Suppressor macrophage (primary cell): ENCODE measurements around the gene PRIM1.
A peak's percentile ranks its signal among the peaks of the same experiment; 100 is the strongest.
"Not testable (repeated sequence)": the region's sequence is repeated elsewhere in the genome, so short reads cannot be mapped to it uniquely, and the experiment has no call there.

ENCODE experiments used
- DNase-seq, 4 experiments: peaks; one replicate each; pipeline ENCODE4 v3.0.0-alpha.2; 2020 to 2022

PRIM1 gene

DNA sequence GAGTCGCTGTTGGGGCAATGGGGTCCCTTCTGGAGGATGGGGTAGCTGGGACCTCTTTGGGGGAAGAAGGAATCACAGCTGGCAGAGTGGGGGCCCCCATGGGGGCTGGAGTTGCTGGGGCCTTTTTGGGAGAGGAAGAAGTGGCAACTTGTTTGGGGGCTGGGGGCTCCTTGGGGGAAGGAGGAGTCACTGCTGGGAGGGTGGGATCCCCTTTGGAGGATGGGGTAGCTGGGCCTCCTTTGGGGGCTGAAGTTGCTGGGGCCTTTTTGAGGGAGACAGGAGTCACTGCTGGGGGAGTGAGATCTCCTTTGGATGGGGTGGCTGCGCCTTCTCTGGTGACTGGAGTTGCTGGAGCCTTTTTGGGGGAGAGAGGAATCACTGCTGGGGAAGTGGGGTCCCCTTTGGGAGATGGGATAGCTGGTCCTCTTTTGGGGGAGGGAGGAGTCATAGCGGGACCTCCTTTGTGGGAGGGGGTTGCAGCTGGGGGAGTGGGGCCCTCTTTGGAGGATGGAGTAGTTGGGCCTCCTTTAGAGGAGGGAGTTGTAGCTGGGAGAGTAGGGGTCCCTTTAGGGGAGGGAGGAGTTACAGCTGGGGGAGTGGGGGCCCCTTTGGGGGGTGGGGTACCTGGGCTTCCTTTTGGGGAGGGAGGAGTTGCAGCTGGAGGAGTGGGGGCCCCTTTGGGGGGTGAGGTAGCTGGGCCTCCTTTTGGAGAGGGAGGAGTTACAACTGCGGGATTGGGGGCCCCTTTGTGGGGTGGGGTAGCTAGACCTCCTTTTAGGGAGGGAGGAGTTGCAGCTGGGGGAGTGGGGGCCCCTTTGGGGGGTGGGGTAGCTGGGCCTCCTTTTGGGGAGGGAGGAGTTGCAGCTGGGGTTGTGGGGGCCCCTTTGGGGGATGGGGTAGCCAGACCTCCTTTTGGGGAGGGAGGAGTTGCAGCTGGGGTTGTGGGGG lies 34.9 kb downstream of the PRIM1 start:
- no peak for DNase-seq

DNA sequence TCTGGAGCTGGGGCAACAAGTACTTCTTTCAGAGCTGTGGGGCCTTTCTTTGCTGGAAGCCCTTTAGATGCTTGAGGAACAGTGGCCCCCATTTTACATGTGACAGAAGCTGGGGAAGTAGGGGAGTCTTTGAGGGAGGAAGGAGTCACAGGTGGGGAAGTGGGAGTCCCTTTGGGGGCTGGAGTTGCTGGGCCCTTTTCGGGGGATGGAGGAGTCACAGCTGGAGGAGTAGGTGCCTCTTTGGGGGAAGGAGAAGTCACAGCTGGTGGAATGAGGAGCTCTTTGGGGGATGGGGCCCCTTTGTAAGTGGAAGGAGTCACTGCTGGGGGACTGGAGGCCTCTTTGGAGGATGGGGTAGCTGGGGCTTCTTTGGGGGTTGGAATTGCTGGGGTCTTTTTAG lies 35.7 kb downstream of the PRIM1 start:
- peak in 2 of 4 experiments; percentile 8 to 18 for DNase-seq

DNA sequence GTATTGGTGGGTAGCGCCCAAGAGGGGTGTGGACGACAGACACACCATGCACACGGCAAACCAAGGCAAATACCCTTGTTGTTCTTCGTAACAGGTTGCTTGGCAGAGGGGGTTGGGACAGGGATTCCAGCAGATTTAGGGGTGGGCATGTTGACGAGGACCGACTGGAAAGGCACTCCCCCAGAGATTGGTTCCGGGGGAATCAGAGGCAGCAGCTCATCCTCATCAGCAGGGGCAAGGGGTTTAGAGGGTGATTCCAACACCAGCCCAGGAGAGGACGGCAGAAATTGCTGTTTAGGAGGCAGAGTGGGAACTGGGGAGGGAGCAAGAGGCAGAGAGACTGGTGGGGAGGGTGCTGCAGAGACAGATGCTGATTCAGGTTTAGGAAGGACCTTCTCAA lies 36.3 kb downstream of the PRIM1 start:
- no peak for DNase-seq

DNA sequence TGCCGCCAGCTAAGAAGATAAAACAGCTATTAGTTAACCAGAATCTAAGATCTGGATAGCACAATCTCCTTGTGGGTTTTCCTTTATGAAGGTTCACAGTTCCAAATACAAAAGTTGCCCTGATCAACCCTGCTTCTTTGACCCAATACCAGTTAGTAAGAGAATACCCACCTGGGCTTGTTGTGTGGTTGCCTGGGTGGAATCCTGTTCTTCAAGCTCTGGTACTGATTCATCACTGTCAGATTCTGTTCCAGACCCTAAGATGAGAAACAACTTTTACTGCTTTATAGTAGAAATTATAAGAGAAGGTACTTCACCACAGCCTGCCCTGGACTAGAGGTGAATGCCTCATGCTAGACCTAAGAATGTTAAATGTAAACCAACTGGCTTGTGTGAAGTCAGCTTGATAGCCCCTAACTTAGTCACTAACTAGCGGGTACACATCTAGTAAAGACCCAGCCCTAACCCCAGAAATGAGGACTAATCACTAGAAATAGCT lies 37.6 kb downstream of the PRIM1 start:
- DNase-seq: no peak

DNA sequence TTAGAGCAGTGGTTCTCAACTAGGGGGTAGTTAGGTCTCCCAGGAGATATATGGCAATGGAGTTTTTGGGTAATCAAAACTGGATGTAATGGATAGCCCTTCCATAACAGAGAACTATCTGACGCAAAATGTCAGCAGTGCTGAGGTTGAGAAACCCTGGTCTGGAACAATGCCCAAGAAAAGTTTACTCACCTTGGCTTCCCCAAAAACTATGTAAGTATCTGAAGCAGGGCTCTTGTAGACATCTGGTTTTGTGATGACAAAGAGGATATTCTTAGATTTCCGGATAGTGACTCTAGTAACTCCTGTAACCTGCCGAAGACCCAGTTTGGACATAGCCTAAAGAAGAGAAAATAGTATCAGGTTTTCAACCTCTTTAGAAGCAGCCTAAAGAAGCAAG lies 38.8 kb downstream of the PRIM1 start:
- peak in 3 of 4 experiments; percentile 23 to 47 (median 29) for DNase-seq

DNA sequence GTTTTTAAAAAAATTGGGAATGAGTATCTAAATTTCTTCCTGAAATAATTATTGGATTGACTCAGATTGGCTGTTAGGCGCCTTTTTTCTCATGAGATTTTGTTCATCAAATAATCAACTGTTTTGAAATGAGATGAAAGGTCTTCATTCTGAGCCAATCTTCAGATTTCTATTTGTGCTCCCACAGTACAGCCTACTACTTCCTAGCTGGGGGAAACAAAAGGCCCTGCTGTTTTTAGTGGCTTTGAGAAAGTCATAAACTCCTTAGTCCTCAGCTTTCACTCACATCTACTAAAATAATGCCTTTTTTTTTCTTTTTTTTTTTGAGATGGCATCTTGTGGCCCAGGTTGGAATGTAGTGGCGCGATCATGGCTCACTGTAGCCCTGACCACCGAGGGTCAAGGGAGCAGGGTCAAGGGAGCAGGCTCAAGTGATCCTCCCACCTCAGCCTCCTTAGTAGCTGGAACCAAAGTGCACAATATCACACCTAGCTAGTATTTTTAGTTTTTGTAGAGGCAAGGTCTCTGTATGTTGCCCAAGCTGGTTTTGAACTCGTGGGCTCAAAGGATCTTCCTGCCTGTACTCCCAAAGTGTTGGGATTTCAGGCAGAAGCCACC lies 42.3 kb downstream of the PRIM1 start:
- peak in 3 of 4 experiments; percentile 35 to 54 (median 53) for DNase-seq

DNA sequence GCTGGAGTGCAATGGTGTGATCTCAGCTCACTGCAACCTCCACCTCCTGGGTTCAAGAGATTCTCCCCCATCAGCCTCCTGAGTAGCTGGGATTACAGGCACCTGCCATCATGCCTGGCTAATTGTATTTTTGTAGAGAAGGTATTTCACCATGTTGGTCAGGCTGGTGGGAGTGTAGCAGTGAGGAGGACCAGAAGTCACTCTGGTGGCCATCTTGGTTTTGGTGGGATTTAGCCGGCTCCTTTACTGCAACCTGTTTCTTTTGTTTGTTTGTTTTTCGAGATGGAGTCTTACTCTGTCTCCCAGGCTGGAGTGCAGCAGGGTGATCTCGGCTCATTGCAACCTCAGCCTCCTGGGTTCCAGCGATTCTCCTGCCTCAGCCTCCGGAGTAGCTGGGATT lies 47.6 kb downstream of the PRIM1 start:
- not testable (repeated sequence) for DNase-seq

DNA sequence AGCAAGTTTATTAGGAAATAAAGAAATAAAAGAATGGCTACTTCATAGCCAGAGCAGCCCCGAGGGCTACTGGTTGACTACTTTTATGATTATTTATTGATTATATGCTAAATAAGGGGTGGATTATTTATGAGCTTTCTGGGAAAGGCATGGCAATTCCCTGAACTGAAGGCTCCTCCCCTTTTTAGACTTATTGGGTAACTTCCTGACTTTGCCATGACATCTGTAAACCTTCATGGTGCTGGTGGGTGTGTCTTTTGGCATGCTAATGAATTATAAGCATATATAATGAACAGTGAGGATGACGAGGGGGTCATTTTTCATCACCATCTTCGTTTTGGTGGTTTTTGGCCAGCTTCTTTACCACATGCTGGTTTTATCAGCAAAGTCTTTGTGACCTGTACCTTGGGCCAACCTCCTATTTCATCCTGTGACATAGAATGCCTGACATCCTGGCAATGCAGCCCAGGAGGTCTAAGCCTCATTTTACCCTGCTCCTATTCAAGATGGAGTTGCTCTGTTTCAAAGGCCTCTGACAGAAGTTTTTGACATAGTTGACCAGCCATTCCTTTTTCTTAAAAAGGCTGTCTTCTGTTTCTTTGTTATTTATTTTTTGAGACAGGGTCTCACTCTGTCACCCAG lies 53.0 kb downstream of the PRIM1 start:
- DNase-seq: peak in 3 of 4 experiments; percentile 34 to 48 (median 35)

DNA sequence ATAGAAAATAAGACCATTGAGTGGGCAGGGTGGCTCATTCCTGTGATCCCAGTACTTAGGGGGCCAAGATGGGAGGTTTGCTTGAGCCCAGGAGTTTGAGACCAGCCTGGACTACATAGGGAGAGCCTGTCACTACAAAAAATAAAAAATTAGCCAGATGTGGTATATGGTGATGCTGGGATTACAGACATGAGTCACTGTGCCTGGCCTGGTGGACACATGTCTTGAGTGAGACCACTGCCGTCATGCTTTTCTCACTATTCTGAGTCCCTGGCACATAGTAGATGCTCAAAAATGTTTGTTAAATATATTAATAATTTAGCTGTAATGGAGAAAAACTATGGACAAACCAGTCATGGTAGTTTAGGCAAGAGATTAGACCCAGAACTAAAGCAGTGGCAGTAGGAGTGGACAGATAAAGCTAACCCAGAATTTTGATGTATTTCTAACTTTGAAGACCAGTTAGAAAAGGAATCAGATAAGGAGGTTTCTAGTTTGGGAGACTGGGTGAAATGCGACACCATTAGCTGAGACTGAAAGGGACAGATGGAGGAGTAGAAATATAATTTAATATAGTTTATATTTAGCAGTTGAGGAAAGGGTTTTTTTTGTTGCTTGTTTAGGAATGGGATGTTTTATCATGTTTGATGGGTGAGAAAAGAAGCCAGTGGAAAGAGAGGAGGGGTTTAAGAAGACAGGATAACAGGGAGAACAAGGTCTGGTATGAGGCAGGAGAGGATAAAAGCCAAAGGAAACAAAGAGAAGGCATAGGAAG lies 56.6 kb downstream of the PRIM1 start:
- DNase-seq: no peak

DNA sequence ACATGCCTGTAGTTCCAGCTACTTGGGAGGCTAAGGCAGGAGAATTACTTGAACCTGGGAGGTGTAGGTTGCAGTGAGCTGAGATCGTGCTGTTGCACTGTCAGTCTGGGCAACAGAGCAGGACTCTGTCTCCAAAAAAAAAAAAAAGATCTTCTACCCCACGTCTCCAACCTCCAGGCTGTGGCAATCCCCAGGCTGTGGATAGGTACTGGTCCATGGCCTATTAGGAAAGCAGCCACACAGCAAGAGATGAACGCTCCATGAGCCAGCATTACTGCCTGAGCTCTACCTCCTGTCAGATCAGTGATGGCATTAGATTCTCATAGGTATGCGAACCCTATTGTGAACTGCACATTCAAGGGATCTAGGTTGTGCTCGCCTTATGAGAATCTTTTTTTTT lies 58.0 kb downstream of the PRIM1 start:
- no peak for DNase-seq

DNA sequence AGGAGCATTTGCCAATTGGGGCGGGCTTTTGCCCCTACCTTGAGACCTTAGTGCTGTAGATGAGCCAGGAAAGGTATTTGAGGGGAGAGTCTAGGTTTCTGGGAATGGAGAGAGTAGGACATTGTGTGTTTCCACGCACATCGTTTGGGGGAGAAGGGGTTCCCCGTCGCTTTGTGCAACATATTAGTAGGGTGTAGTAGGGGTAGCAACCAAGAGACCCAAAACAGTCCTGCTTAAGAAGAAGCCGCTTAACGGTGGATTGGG lies 63.3 kb downstream of the PRIM1 start:
- DNase-seq: peak in 1 of 4 experiments; percentile 14

DNA sequence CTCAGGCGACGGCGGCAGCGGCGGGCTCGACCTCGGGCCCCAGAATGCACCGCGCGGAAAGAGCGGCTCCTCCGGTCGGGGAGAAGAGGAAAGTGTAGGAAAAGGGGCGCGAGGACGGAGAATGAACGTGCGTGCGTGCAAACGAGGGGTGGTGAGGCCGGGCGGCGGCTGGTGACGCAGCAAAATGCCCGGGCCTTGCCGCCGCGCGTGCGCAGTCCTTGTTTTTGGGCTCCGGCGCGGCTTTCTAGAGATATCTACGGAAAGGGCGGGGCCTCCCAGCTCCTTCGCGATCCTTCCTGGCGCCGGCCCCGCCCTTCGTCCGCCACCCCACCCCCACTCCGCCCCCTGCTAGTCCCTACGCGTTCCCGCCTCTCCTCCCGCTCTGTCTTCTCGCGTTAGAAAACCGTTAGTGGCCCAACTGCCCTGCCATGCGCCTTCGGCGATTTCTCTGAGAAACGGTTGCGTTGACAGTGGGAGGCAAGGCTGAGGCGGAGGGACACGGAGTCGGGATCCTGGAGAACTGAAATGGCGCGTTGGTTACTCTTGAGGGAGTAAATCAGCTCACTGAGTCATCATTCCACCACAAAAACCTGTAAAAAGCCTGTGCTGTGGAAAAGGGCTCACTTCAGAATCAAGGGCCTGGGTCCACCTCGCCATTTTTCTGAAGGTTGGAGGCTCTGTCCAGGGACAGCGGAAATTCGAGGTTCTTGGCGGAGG lies 63.8 kb downstream of the PRIM1 start, which contains the start of gene PTGES3:
TSS of gene PTGES3 (minus strand) at position 156 of the 717 bp plus-strand sequence. CDS start 285 bp downstream, outside the sequence.
- peak; percentile 99 to 100 (median 99) for DNase-seq

DNA sequence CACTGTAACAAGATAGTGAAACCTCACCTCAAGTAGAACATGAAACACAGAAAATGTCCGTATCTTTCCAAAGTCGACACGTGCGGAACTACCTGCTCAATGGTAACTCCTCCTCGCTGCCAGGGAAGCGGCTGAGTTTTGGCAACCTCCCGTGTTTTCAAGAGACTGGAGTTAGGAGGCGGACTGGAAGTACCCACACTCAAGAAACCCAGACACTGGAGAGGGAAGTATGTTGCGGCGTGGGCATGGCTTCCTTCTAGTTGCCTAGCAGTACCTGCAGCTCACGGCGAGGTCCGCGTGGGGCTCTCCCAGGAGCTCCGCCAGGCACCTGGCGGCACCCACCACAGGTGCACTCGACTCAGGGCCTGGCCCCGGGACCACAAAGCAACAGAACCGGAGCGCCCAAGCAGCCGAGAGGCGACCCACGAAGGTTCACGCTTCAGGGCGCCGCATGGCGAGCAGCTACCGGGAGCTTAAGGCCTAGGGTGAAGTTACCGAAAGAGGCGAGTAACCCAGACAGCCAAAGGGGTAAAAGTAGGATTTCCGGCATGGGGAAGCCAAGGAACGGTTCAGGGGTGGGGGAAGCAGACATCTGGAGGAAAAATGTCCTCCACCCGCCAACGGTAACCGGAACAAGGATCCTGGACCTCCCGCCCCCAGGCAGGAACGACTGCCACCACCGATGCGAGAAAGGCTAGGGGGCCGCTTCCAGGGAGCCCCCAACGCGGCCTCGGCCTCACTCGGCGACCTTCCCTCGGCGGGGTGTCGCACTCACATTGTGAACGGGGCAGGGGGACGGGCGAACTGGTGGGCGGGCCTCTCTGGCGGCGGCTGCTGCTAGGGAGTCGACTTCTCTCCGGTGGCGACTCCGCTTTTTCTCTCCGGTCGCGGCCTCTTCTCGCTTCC lies 64.6 kb downstream of the PRIM1 start:
- DNase-seq: peak; percentile 69 to 87 (median 80)

DNA sequence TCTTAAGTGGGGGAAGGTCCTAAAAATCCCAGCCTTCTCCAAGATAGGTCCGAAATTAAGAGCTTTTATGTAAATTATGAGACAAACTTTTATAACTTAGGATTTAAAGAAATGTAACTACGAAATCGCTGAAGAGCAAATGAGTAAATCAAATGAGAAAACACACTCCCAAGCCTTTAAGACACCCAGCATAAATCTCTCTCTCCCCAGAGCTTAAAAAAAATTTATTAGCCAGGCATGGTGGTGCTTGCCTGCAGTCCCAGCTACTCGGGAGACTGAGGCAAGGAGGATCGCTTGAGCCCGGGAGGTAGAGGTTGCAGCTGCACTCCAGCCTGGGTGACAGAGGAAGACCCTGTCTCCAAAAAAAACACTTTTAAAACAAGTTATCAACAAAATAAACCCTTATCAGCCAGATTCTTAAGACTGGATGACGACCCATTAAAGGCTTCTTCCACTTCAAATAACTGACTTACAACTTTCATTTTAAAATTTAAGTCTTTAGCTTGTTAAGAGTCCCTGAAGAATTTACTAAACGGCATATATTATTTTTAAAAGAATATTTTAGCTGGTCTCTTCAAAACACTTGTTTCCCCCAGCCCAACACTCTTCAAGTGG lies 67.3 kb downstream of the PRIM1 start:
- DNase-seq: no peak

DNA sequence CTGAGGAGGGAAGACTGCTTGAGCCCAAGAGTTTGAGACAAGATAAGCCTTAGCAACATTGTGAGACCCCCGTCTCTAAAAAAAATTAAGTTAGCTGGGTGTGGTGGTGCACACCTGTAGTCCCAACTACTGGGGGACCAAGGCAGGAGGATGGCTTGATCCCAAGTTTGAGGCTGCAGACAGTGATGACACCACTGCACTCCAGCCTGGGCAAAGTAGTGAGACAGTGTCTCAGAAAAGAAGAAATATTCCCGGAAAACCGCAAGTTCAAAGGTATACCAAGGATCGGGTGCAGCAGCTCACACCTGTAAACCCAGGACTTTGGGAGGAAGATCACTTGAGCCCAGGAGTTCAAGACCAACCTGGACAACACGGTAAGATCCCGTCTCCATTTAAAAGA lies 69.8 kb downstream of the PRIM1 start:
- no peak for DNase-seq
